HepG2 (cell line): ENCODE data around the gene MFSD12. TPM values are rescaled to one million over a fixed set of nuclear protein-coding genes. Genes with fewer than 3 reads are reported as not detected.

Source experiments
- ATAC-seq: fragments of 200-7000 bp; cut with Tn5 transposase; 3 replicates; pipeline ENCODE4 v1.9.1; 2020; ENCODE audit warnings: mild to moderate bottlenecking, moderate library complexity
- BruUV-seq: library from RNA; stranded (reverse); fragments of 400-500 nt; replicated peaks from 2 replicates; lab custom pipeline; 2021; lab: Mats Ljungman, UMichigan
- CTCF ChIA-PET: fragments of 300-600 bp; formaldehyde crosslinking; extraction: SDS; loops from one replicate; lab custom pipeline; 2021; ENCODE audit warnings: low total read pairs, inconsistent platforms, low intra/inter-chr PET ratio; lab: Yijun Ruan, JAX
- POLR2A ChIA-PET: fragments of 350-600 bp; sonication (Branson Sonifier 250); formaldehyde crosslinking; loops from one replicate; lab custom pipeline; 2020; ENCODE audit warnings: antibody characterized with exemption, inconsistent platforms; lab: Yijun Ruan, JAX
- DNase-seq: peaks from one replicate; pipeline ENCODE4 v3.0.0-alpha.2; 2015; ENCODE audit warnings: low spot score
- FAIRE-seq: peaks from 3 replicates; lab custom pipeline; 2011; peaks lifted over from hg19 to GRCh38; lab: Jason Lieb, UNC
- H2AFZ ChIP-seq: one replicate; pipeline ENCODE4 v1.6.1; 2011; ENCODE audit warnings: low read length, inconsistent platforms
- H3K27ac ChIP-seq: fragments of 300-600 bp; 3 replicates; pipeline ENCODE4 v1.8.0; 2011; ENCODE audit warnings: mixed run types, mild to moderate bottlenecking, mixed read lengths, low read length, inconsistent platforms; ENCODE audit not compliant: insufficient read depth; ENCODE audit errors: extremely low read length
- H3K27me3 ChIP-seq, 2 experiments: fragments of 200-600 bp in 1 of 2; 2 replicates in 1 of 2; 3 replicates in 1 of 2; pipeline versions ENCODE4 v1.6.0 to v1.8.0; 2011; ENCODE audit warnings: low read length in 2 of 2, mild to moderate bottlenecking in 2 of 2, moderate library complexity in 2 of 2, inconsistent platforms in 1 of 2; ENCODE audit not compliant: insufficient read depth in 2 of 2, control insufficient read depth in 1 of 2
- H3K36me3 ChIP-seq, 2 experiments: fragments of 200-600 bp in 1 of 2; replicated peaks in 1 of 2; 2 replicates in 1 of 2; 3 replicates in 1 of 2; pipeline versions ENCODE4 v1.5.1 to v1.8.0; 2011; ENCODE audit warnings: low read length in 2 of 2, inconsistent platforms in 1 of 2; ENCODE audit not compliant: insufficient read depth in 2 of 2, control insufficient read depth in 1 of 2
- H3K4me1 ChIP-seq: 2 replicates; pipeline ENCODE4 v1.5.1; 2012; ENCODE audit warnings: low read length, inconsistent platforms; ENCODE audit not compliant: insufficient read depth
- H3K4me2 ChIP-seq: 2 replicates; pipeline ENCODE4 v1.6.0; 2011; ENCODE audit warnings: low read depth, low read length, inconsistent platforms
- H3K4me3 ChIP-seq, 3 experiments: fragments of 200-600 bp in 1 of 3; sonication (generic), shearing (Covaris generic) in 1 of 3; replicated peaks in 1 of 3; 2 replicates each; pipeline ENCODE4 v1.5.1; 2011 to 2016; ENCODE audit warnings: low read length in 3 of 3, inconsistent platforms in 2 of 3, low read depth in 2 of 3, mild to moderate bottlenecking in 2 of 3, control low read depth in 1 of 3, mixed read lengths in 1 of 3; ENCODE audit not compliant: insufficient read depth in 1 of 3
- H3K79me2 ChIP-seq: one replicate; pipeline ENCODE4 v1.6.1; 2011; ENCODE audit warnings: low read length, inconsistent platforms; ENCODE audit not compliant: insufficient read depth
- H3K9ac ChIP-seq: 2 replicates; pipeline ENCODE4 v1.6.0; 2011; ENCODE audit warnings: mild to moderate bottlenecking, low read depth, low read length, inconsistent platforms; ENCODE audit not compliant: insufficient read depth
- H3K9me3 ChIP-seq: 2 replicates; pipeline ENCODE4 v1.5.1; 2012; ENCODE audit warnings: mild to moderate bottlenecking, low read length
- H4K20me1 ChIP-seq: 2 replicates; pipeline ENCODE4 v1.6.0; 2011; ENCODE audit warnings: inconsistent platforms, mild to moderate bottlenecking, low read length, moderate library complexity; ENCODE audit not compliant: insufficient read depth
- AKNA ChIP-seq: sonication (generic); formaldehyde crosslinking; IDR thresholded peaks from 2 replicates; pipeline ENCODE4 v1.4.0; 2020; ENCODE audit warnings: missing genetic modification reagents, borderline replicate concordance
- CENPX ChIP-seq: sonication (generic); formaldehyde crosslinking; IDR thresholded peaks from 2 replicates; pipeline ENCODE4 v1.9.0; 2021; ENCODE audit warnings: mild to moderate bottlenecking, missing genetic modification reagents, moderate library complexity
- REPIN1 ChIP-seq: sonication (generic); formaldehyde crosslinking; IDR thresholded peaks from 2 replicates; pipeline ENCODE4 v1.8.0; 2022; ENCODE audit warnings: missing genetic modification reagents, low read depth, mild to moderate bottlenecking, borderline replicate concordance
- SP1 ChIP-seq, 2 experiments: fragments of 450-650 bp in 1 of 2; sonication (generic) in 1 of 2; formaldehyde crosslinking in 1 of 2; IDR thresholded peaks; 2 replicates each; pipeline versions ENCODE4 v1.4.0 to v1.6.1; 2016 to 2020; ENCODE audit warnings: missing genetic modification reagents in 1 of 2
- SP4 ChIP-seq: sonication (generic); formaldehyde crosslinking; IDR thresholded peaks from 2 replicates; pipeline ENCODE4 v1.8.1; 2023; ENCODE audit warnings: mild to moderate bottlenecking, missing genetic modification reagents
- SP5 ChIP-seq: IDR thresholded peaks from 2 replicates; pipeline ENCODE4 v1.6.1; 2016; ENCODE audit warnings: low read depth, borderline replicate concordance
- SPEN ChIP-seq: sonication (generic); formaldehyde crosslinking; IDR thresholded peaks from 2 replicates; pipeline ENCODE4 v1.5.1; 2020; ENCODE audit warnings: low read depth, mild to moderate bottlenecking, missing genetic modification reagents
- YEATS4 ChIP-seq: sonication (generic); formaldehyde crosslinking; IDR thresholded peaks from 2 replicates; pipeline ENCODE4 v1.4.0; 2020; ENCODE audit warnings: missing genetic modification reagents, borderline replicate concordance
- ZFY ChIP-seq: sonication (generic); formaldehyde crosslinking; IDR thresholded peaks from 2 replicates; pipeline ENCODE4 v1.4.0; 2020; ENCODE audit warnings: missing genetic modification reagents
- ZNF780A ChIP-seq: sonication (generic); formaldehyde crosslinking; IDR thresholded peaks from 2 replicates; pipeline ENCODE4 v1.8.0; 2022; ENCODE audit warnings: mild to moderate bottlenecking, missing genetic modification reagents, moderate library complexity
- WGBS: methylation state at CpG from one replicate; pipeline ENCODE4 v1.1.6; 2017; ENCODE audit warnings: low lambda C conversion rate; 5-methylcytosine and 5-hydroxymethylcytosine counted together
- in situ Hi-C: cut with HindIII; loops from 2 replicates; pipeline ENCODE4 v1.10.0; 2017; ENCODE audit warnings: low pct_unique_long_range_greater_than_20kb; ENCODE audit not compliant: extremely low pct_ligation_motif_present
- intact Hi-C: fragments of 100-400 bp; cut with micrococcal nuclease; formaldehyde crosslinking; loops from one replicate; pipeline ENCODE4 v1.10.0; 2022; ENCODE audit not compliant: unreplicated experiment
- polyA plus RNA-seq, 8 experiments: library from polyadenylated mRNA; depleted of rRNA in 3 of 8; stranded (reverse) in 7 of 8; unstranded in 1 of 8; fragments of >200 nt; fragmentation: Illumina TruSeq in 4 of 8; extraction: Trizol in 4 of 8; gene quantifications; 2 replicates each; pipeline versions ENCODE4 v1.2.1 to v1.2.3, GENCODE V29; 2011 to 2016; ENCODE audit warnings: low read depth in 4 of 8, missing spikeins in 1 of 8, mixed read lengths in 1 of 8; ENCODE audit not compliant: insufficient read depth in 1 of 8
- total RNA-seq, 5 experiments: library from RNA; depleted of rRNA; stranded (reverse); fragments of >200 nt; fragmentation: Illumina TruSeq; extraction: Trizol; gene quantifications; 2 replicates each; pipeline ENCODE4 v1.2.3, GENCODE V29; 2016; ENCODE audit warnings: low read depth in 1 of 5
- TF ChIP-seq, protein P1 (sequence below): sonication (generic); formaldehyde crosslinking; IDR thresholded peaks from 2 replicates; pipeline ENCODE4 v1.9.0; 2022; ENCODE audit warnings: low read depth, missing genetic modification reagents
- TF ChIP-seq, protein P2 (sequence below): sonication (generic); formaldehyde crosslinking; IDR thresholded peaks from 2 replicates; pipeline ENCODE4 v1.5.1; 2020; ENCODE audit warnings: mild to moderate bottlenecking, missing genetic modification reagents, borderline replicate concordance
- TF ChIP-seq, protein P3 (sequence below): sonication (generic); formaldehyde crosslinking; IDR thresholded peaks from 2 replicates; pipeline ENCODE4 v1.5.0; 2020; ENCODE audit warnings: missing genetic modification reagents

The MFSD12 gene
- total and polyA plus RNA-seq, 2 of the 13 experiments (the other 11 are each of a cell fraction or from before 2014, with no cell fraction given) = 27.2 to 29.1 TPM

DNA sequence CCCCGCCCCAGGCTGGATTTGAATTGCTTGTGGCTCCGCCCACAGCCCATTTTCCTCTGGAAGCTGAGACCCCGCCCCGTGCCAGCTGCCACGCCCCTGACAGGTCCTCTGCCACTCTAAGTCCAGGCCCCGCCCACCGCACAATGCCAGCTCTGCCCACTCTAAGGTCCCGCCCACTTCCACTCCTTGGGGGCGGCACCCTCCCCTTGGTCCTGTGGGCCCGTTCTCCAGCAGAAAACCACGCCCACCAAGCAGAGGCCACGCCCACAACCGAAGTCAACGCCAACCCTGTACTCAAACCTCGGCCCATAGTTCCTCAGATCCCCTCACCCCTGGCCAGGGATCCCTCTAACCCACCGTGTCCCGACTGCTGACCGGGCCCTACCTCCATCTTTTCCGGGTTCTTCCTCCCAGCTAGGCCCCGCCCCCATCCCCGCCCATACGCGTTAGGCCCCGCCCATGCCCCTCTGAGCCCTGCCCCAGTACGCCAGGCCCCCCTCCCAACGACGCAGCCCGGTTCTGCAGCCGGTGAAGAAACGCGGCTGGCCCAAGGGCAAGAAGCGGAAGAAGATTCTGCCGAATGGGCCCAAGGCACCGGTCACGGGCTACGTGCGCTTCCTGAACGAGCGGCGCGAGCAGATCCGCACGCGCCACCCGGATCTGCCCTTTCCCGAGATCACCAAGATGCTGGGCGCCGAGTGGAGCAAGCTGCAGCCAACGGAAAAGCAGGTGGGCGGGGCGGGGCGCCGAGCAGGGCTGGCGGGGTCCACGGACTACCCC is 16.7 kb upstream of the MFSD12 start:
- peaks cover 34% of the 10 kb centered on the region for H3K4me1 ChIP-seq
- peak overlapping the region; percentile 74 for H3K4me2 ChIP-seq
- intact Hi-C loops = loop anchor here (5.0 kb wide), 1 partner anchor 67 kb away; the partner anchor contains the start of gene FZR1
- H3K9me3 ChIP-seq = no peaks in the 10 kb centered on the region
- in situ Hi-C loops = no loop called here
- peak overlapping the region; percentile 63 for H3K27ac ChIP-seq
- H3K36me3 ChIP-seq = no peaks in the 10 kb centered on the region; a peak in 1 of 5 replicates
- H3K9ac ChIP-seq = peak overlapping the region; percentile 87
- peak; percentile 28 for ATAC-seq
- peaks cover 4% of the 10 kb centered on the region for H4K20me1 ChIP-seq
- ChIA-PET POLR2A (interaction anchor here (0.9 to 1.0 kb wide), 2 partner anchors 9 to 73 kb away, joined by 3 read pairs; partner anchors contain the start of gene DOHH), CTCF (no interaction called here)
- H3K4me3 ChIP-seq = peak overlapping the region; percentile 81 to 94 (median 92); a peak in 4 of 6 replicates
- DNase-seq = peak; percentile 85
- peaks cover 2% of the 10 kb centered on the region for H3K79me2 ChIP-seq
- 83% methylated on average over 46 of the region's 55 CpGs for WGBS
- BruUV-seq = no TSS peak
- H2AFZ ChIP-seq = no peak overlapping the region
- peak; percentile 63 for FAIRE-seq
- no peaks in the 10 kb centered on the region for H3K27me3 ChIP-seq
- TF ChIP-seq CENPX (CRISPR knock-in tag) (no peak), SP5 (CRISPR knock-in tag) (peak; percentile 50; the same call in 1 of the 2 replicates), YEATS4 (CRISPR knock-in tag) (0 out of 2 replicates have a peak, but pooled peaks have one; percentile 37), SPEN (CRISPR knock-in tag) (0 out of 2 replicates have a peak, but pooled peaks have one; percentile 8), SP4 (CRISPR knock-in tag) (peak; percentile 92), ZFY (CRISPR knock-in tag) (0 out of 2 replicates have a peak, but pooled peaks have one; percentile 20), ZNF780A (CRISPR knock-in tag) (no peak), SP1 (IDR thresholded peaks at IDR 0.05) (peak; percentile 82), SP1 (CRISPR knock-in tag; IDR thresholded peaks at IDR 0.05) (peak; percentile 94), REPIN1 (CRISPR knock-in tag) (0 out of 2 replicates have a peak, but pooled peaks have one; percentile 21), AKNA (no peak)
- TF ChIP-seq, protein P1, sequence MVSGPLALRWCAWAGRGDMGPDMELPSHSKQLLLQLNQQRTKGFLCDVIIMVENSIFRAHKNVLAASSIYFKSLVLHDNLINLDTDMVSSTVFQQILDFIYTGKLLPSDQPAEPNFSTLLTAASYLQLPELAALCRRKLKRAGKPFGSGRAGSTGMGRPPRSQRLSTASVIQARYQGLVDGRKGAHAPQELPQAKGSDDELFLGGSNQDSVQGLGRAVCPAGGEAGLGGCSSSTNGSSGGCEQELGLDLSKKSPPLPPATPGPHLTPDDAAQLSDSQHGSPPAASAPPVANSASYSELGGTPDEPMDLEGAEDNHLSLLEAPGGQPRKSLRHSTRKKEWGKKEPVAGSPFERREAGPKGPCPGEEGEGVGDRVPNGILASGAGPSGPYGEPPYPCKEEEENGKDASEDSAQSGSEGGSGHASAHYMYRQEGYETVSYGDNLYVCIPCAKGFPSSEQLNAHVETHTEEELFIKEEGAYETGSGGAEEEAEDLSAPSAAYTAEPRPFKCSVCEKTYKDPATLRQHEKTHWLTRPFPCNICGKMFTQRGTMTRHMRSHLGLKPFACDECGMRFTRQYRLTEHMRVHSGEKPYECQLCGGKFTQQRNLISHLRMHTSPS (CRISPR knock-in tag) = peak; percentile 59; the same call in 1 of the 2 replicates
- TF ChIP-seq, protein P2, sequence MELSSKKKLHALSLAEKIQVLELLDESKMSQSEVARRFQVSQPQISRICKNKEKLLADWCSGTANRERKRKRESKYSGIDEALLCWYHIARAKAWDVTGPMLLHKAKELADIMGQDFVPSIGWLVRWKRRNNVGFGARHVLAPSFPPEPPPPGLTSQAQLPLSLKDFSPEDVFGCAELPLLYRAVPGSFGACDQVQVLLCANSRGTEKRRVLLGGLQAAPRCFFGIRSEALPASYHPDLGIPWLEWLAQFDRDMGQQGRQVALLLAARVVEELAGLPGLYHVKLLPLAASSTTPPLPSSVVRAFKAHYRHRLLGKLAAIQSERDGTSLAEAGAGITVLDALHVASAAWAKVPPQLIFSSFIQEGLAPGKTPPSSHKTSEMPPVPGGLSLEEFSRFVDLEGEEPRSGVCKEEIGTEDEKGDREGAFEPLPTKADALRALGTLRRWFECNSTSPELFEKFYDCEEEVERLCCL = no peak
- TF ChIP-seq, protein P3, sequence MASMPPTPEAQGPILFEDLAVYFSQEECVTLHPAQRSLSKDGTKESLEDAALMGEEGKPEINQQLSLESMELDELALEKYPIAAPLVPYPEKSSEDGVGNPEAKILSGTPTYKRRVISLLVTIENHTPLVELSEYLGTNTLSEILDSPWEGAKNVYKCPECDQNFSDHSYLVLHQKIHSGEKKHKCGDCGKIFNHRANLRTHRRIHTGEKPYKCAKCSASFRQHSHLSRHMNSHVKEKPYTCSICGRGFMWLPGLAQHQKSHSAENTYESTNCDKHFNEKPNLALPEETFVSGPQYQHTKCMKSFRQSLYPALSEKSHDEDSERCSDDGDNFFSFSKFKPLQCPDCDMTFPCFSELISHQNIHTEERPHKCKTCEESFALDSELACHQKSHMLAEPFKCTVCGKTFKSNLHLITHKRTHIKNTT (CRISPR knock-in tag) = no peak
